Raji (cell line): ENCODE measurements around the gene CACNA1H.

Experiments used
- POLR2A ChIP-seq: IDR thresholded peaks from 2 replicates; pipeline ENCODE4 v1.6.1; 2011; ENCODE audit warnings: low read depth, low read length, control low read depth; ENCODE audit not compliant: insufficient read depth

CACNA1H gene

DNA sequence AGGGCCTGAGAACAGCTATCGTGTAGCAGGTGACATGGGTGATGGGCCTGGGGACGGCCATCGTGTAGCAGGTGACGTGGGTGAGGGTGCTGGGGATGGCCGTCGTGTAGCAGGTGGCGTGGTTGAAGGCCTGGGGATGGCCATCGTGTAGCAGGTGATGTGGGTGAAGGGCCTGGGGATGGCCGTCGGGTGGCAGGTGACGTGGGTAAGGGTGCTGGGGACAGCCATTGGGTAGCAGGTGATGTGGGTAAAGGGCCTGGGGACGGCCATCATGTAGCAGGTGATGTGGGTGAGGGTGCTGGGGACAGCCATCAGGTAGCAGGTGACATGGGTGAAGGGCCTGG, 118.4 kb downstream of the CACNA1H start:
- TF ChIP-seq POLR2A = no peak
